K562 (cell line): ENCODE measurements around the gene C11orf52. TPM values are rescaled to one million over a fixed set of nuclear protein-coding genes. Genes with fewer than 3 reads are reported as not detected.
A peak's percentile ranks its signal among the peaks of the same experiment; 100 is the strongest.

Experiments
- ATF6 ChIP-seq: sonication (generic); formaldehyde crosslinking; IDR thresholded peaks from 2 replicates; pipeline ENCODE4 v1.4.0; 2020; ENCODE audit warnings: mild to moderate bottlenecking, missing genetic modification reagents
- CHCHD3 ChIP-seq: fragments of 250-450 bp; sonication (Bioruptor Pico); IDR thresholded peaks from 2 replicates; pipeline ENCODE4 v2.1.2; 2022; ENCODE audit warnings: mild to moderate bottlenecking
- CREM ChIP-seq: IDR thresholded peaks from 2 replicates; pipeline ENCODE4 v1.6.1; 2014; ENCODE audit warnings: antibody characterized with exemption, low read depth
- DIDO1 ChIP-seq: fragments of 450-650 bp; IDR thresholded peaks from 2 replicates; pipeline ENCODE4 v1.6.1; 2016; ENCODE audit warnings: low read depth, missing biosample characterization, missing genetic modification characterization
- EP400 ChIP-seq: fragments of 450-650 bp; IDR thresholded peaks from 2 replicates; pipeline ENCODE4 v1.6.1; 2017; ENCODE audit warnings: antibody characterized with exemption, mild to moderate bottlenecking, moderate library complexity
- FOXA1 ChIP-seq: fragments of 450-650 bp; IDR thresholded peaks from 2 replicates; pipeline ENCODE4 v1.6.1; 2016; ENCODE audit warnings: mild to moderate bottlenecking, borderline replicate concordance
- FOXM1 ChIP-seq, 2 experiments: fragments of 450-650 bp in 1 of 2; sonication (generic) in 1 of 2; formaldehyde crosslinking in 1 of 2; IDR thresholded peaks; 2 replicates each; pipeline versions ENCODE4 v1.6.1 to v1.9.0; 2017 to 2022; ENCODE audit warnings: low read depth in 2 of 2, mild to moderate bottlenecking in 2 of 2, missing genetic modification reagents in 1 of 2, moderate library complexity in 1 of 2
- GATAD2A ChIP-seq: fragments of 450-650 bp; IDR thresholded peaks from 2 replicates; pipeline ENCODE4 v1.6.1; 2017
- HDAC3 ChIP-seq: fragments of 450-650 bp; IDR thresholded peaks from 2 replicates; pipeline ENCODE4 v1.6.1; 2018; ENCODE audit warnings: borderline replicate concordance, mild to moderate bottlenecking, moderate library complexity; ENCODE audit not compliant: partially characterized antibody
- KAT2B ChIP-seq: IDR thresholded peaks from one replicate; pipeline ENCODE4 v1.6.1; 2012; ENCODE audit warnings: low read depth, mild to moderate bottlenecking, control low read depth, inconsistent platforms, low read length, moderate library complexity
- NEUROD1 ChIP-seq: fragments of 150-350 bp; IDR thresholded peaks from 2 replicates; pipeline ENCODE4 v1.6.1; 2014; ENCODE audit warnings: borderline replicate concordance, low read length, low read depth; ENCODE audit not compliant: partially characterized antibody
- NFE2L1 ChIP-seq: fragments of 450-650 bp; IDR thresholded peaks from 2 replicates; pipeline ENCODE4 v1.6.1; 2016; ENCODE audit warnings: missing genetic modification characterization, low read depth, mild to moderate bottlenecking, missing compliant biosample characterization, moderate library complexity, borderline replicate concordance
- NR2F6 ChIP-seq: fragments of 450-650 bp; formaldehyde crosslinking; IDR thresholded peaks from 2 replicates; pipeline ENCODE4 v1.4.0; 2020; ENCODE audit warnings: mild to moderate bottlenecking
- PHF20 ChIP-seq: fragments of 450-650 bp; IDR thresholded peaks from 2 replicates; pipeline ENCODE4 v1.6.1; 2018; ENCODE audit not compliant: partially characterized antibody
- PKNOX1 ChIP-seq: fragments of 450-650 bp; IDR thresholded peaks from 2 replicates; pipeline ENCODE4 v1.6.1; 2016
- PYGO2 ChIP-seq: fragments of 450-650 bp; IDR thresholded peaks from 2 replicates; pipeline ENCODE4 v1.6.1; 2016; ENCODE audit warnings: mild to moderate bottlenecking, missing genetic modification characterization, moderate library complexity, missing compliant biosample characterization
- RBM39 ChIP-seq: fragments of 200-400 bp; formaldehyde crosslinking; optimal IDR thresholded peaks from 2 replicates; pipeline ENCODE3; 2018; ENCODE audit warnings: low read depth, low read length
- SMARCC2 ChIP-seq: fragments of 450-650 bp; IDR thresholded peaks from 2 replicates; pipeline ENCODE4 v1.6.1; 2017; ENCODE audit warnings: antibody characterized with exemption, moderate library complexity, mild to moderate bottlenecking, low read depth
- TCF7L2 ChIP-seq: fragments of 150-350 bp; IDR thresholded peaks from 2 replicates; pipeline ENCODE4 v1.6.1; 2016; ENCODE audit warnings: low read depth, mild to moderate bottlenecking, low read length, moderate library complexity
- ZNF184 ChIP-seq: sonication (generic); formaldehyde crosslinking; IDR thresholded peaks from 2 replicates; pipeline ENCODE4 v1.5.0; 2020; ENCODE audit warnings: missing genetic modification reagents
- ZNF212 ChIP-seq: fragments of 450-650 bp; formaldehyde crosslinking; IDR thresholded peaks from 2 replicates; pipeline ENCODE4 v1.4.0; 2020; ENCODE audit warnings: mild to moderate bottlenecking
- ZSCAN29 ChIP-seq: fragments of 450-650 bp; IDR thresholded peaks from 2 replicates; pipeline ENCODE4 v1.6.1; 2017
- polyA plus RNA-seq, 8 experiments: library from polyadenylated mRNA; depleted of rRNA in 4 of 8; stranded (reverse) in 5 of 8; unstranded in 3 of 8; fragments of >200 nt; fragmentation: Nextera tagmentation in 2 of 8; fragmentation: Illumina TruSeq in 1 of 8; extraction: Ambion mirVana in 2 of 8; extraction: Trizol in 1 of 8; gene quantifications; 2 replicates each; pipeline versions ENCODE4 v1.2.1 to v1.2.3, GENCODE V29; 2011 to 2014; ENCODE audit warnings: inconsistent platforms in 1 of 8, missing spikeins in 1 of 8
- total RNA-seq, 7 experiments: library from RNA; depleted of rRNA in 6 of 7; stranded (reverse); fragments of >200 nt in 6 of 7; fragmentation: Illumina TruSeq in 2 of 7; extraction: Trizol in 2 of 7; gene quantifications; 2 replicates each; pipeline versions ENCODE4 v1.2.1 to v1.2.3, GENCODE V29; 2011 to 2021; ENCODE audit warnings: low replicate concordance in 1 of 7
- TF ChIP-seq, protein P1 (sequence below), 2 experiments: fragments of 200-800 bp in 1 of 2; sonication (Bioruptor generic) in 1 of 2; sonication (generic) in 1 of 2; formaldehyde crosslinking in 1 of 2; IDR thresholded peaks in 1 of 2; conservative IDR thresholded peaks in 1 of 2; 2 replicates each; pipeline versions ENCODE4 v1.5.0 to v1.6.1; 2016 to 2020; ENCODE audit warnings: missing compliant biosample characterization in 1 of 2, missing genetic modification characterization in 1 of 2, missing genetic modification reagents in 1 of 2

C11orf52 gene
- total and polyA plus RNA-seq, 9 of the 15 experiments (the other 6 are each of a cell fraction or from before 2014, with no cell fraction given) = 0.29 to 2.9 (median 1.0) TPM

DNA sequence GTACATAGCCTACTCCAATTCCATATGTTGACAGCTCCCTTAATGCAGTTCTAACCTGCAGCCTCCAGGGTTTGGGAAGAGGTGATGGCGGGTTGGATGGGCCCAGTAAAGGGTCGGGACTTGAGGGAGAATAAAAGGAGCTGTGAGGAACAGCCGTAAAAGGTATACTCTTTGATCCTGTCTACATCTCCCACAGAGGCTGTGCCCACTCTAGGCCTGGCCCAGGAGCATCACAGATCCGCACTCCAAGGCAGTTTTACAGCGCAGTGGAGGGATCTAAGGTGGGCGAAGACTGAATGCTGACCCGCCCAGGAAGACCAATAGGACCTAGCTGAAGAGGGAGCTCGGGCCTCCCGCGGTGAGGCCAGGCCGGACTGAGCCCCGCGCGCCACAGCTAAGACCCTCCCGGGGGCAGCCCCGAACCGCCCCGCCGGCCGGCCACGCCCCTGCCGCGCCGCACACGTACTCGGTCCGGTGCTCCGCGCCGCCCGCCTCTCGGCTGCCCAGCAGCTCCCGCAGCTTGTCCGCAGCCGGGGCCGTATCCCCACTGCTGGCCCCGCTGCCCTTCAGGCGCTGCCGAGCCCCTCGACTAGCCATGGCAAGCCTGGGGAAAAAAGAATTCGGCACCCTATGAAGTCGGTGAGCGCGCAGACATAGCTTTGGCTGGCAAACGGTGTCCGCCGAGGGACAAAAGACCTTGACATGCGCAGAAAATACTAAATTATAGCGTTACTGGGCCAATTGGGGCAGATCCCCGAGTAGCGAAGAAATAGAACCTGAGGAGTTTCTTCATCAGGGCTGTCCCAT lies 47.6 kb upstream of the C11orf52 start, which contains the start of gene ALG9 (continued):
- TF ChIP-seq FOXM1 (IDR thresholded peaks at IDR 0.05; ENCODE audit: low read depth) = no peak
- peak; percentile 84; the same call in 1 of the 2 replicates for TF ChIP-seq FOXM1 (CRISPR knock-in tag; IDR thresholded peaks at IDR 0.05; ENCODE audit: low read depth)
- no peak for TF ChIP-seq KAT2B
- no peak for TF ChIP-seq TCF7L2
- TF ChIP-seq NR2F6 (CRISPR knock-in tag) = no peak
- no peak; the same call in 1 of the 2 replicates for TF ChIP-seq CREM
- 0 out of 2 replicates have a peak, but pooled peaks have one; percentile 12 for TF ChIP-seq GATAD2A
- no peak for TF ChIP-seq NFE2L1 (tag)
- no peak for TF ChIP-seq HDAC3
- TF ChIP-seq RBM39 = no peak
- TF ChIP-seq ATF6 = no peak
- TF ChIP-seq PYGO2 (tag) = no peak
- TF ChIP-seq DIDO1 (tag) = peak; percentile 49; the same call in 1 of the 2 replicates
- TF ChIP-seq FOXA1 = no peak
- peak; percentile 35 for TF ChIP-seq PHF20
- no peak for TF ChIP-seq SMARCC2
- peak; percentile 73 for TF ChIP-seq EP400
- no peak for TF ChIP-seq ZNF212 (CRISPR knock-in tag)
- TF ChIP-seq ZNF184 (CRISPR knock-in tag) = no peak
- no peak for TF ChIP-seq CHCHD3 (CRISPR knock-in tag)
- TF ChIP-seq, protein P1, sequence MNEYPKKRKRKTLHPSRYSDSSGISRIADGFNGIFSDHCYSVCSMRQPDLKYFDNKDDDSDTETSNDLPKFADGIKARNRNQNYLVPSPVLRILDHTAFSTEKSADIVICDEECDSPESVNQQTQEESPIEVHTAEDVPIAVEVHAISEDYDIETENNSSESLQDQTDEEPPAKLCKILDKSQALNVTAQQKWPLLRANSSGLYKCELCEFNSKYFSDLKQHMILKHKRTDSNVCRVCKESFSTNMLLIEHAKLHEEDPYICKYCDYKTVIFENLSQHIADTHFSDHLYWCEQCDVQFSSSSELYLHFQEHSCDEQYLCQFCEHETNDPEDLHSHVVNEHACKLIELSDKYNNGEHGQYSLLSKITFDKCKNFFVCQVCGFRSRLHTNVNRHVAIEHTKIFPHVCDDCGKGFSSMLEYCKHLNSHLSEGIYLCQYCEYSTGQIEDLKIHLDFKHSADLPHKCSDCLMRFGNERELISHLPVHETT (CRISPR knock-in tag; conservative IDR thresholded peaks at IDR 0.05 in 1 of 2, IDR thresholded peaks at IDR 0.05 in 1 of 2) = peak in 1 of 2 experiments; percentile 66; a peak in 2 of 4 replicates
- peak; percentile 41 for TF ChIP-seq NEUROD1
- no peak for TF ChIP-seq ZSCAN29
- no peak; the same call in 1 of the 2 replicates for TF ChIP-seq PKNOX1
